GM12865 (cell line): ENCODE data around the gene ZBED2.

ENCODE experiments used
- DNase-seq: peaks from one replicate; pipeline ENCODE4 v3.0.0; 2010; ENCODE audit warnings: low read depth
- H3K4me3 ChIP-seq: 2 replicates; pipeline ENCODE4 v1.5.1; 2011; ENCODE audit warnings: mild to moderate bottlenecking, low read depth, low read length, control low read depth
- CTCF ChIP-seq: IDR thresholded peaks from 2 replicates; pipeline ENCODE4 v1.5.1; 2011; ENCODE audit warnings: low read length, control low read depth, low read depth, inconsistent platforms; ENCODE audit not compliant: insufficient read depth; ENCODE audit errors: missing control alignments

Gene ZBED2

DNA sequence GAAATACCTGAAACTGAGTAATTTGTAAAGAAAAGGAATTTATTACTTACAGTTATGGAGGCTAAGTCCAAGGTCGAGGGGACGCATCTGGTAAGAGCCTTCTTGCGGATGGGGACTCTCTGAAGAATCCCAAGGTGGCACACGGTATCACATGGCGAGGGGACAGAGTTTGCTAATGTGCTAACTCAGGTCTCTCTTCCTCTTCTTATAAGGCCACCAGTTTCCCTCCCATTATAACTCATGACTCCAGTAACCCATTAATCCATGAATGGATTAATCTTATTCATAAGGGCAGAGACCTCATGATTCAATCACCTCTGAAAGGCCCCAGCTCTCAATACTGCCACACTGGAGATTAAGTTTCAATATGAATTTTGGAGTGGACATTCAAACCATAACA is 15.7 kb downstream of the ZBED2 start:
- no peak for DNase-seq
- H3K4me3 ChIP-seq, result no peak overlapping the region
- TF ChIP-seq CTCF, result no peak

DNA sequence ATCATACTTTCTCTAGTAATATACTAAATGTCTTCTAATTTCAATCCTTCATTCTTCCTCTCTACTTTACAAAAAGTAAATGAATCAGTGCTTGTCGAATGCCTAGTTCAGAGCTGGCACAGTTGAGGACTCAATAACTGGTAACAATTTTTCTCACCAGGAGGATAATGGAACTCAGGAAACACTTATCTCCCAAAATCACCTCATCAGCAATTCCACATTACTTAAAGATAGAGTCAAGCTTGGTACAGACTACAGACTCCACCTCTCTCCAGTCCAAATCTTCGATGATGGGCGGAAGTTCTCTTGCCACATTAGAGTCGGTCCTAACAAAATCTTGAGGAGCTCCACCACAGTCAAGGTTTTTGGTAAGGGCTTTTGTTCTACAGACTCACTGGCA is 16.3 kb downstream of the ZBED2 start:
- DNase-seq, result no peak
- TF ChIP-seq CTCF, result no peak
- H3K4me3 ChIP-seq, result no peak overlapping the region

DNA sequence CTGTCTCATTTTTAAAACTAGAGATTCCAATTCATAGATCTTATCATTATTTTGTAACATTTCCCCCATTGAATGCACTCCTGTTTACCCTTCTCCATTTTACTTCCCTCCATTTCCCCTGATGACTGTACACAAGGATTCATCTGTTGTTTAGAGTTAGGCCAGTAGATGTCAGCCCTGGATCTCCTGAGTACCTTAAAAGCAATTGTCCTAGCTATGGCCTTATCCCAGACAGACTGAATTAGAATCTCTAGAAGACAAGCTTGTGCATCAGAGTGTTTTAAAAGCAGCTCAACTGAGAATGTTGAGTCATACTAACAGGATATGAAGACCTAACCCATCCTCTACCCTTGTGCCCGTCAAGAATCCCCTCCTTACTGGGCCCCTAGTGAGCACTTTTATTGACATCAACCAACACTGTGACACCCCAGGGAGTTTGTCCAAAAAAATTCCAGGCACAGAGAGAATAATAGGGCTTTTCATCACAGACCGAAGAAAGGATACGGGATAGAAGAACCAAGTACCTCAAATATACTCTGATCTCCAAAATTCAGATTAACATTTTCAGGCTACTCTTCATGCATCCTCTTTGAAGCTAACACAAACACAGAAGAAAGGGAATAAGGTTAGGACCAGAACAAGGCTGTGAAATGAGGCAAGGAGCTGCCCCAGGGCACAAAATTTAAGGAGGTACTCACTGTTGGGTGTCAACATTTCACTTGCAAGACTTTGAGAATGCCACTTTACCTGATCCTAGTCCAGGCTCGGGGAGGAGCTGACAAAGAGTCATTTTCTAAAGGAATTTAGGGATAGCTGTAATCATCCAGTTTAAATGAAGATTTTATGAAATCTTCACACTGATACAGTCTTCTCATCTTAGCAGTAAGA is 17.1 kb downstream of the ZBED2 start:
- peak; percentile 33 for TF ChIP-seq CTCF
- H3K4me3 ChIP-seq, result no peak overlapping the region
- peak; percentile 52 for DNase-seq

- TF ChIP-seq CTCF, result no peak
- no peak overlapping the region for H3K4me3 ChIP-seq
- DNase-seq, result no peak
Observed at GRCh38 chr3:111577113-111577512, 18.0 kb downstream of the ZBED2 start.

- DNase-seq, result no peak
- H3K4me3 ChIP-seq, result no peak overlapping the region
- TF ChIP-seq CTCF, result no peak
Observed at GRCh38 chr3:111571907-111572460, 23.2 kb downstream of the ZBED2 start.

DNA sequence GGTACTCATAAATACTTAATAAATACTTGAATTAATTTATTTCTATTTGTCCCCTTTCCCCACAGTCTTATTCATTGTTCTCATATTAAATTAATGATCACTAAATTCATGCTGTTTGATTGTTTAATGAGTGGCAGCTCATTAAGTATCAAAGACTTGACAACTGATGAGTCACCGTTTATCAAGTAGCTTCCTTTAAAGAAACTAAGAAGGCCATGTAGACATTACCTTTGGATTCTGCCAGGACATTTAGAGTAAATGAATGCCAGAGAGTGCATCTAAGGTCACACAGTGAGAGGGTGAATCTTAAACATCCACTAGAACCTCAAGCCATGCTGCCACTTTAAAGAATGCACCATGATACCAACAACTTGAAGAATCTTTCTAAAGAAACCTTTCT is 23.9 kb downstream of the ZBED2 start:
- TF ChIP-seq CTCF, result no peak
- no peak for DNase-seq
- H3K4me3 ChIP-seq, result no peak overlapping the region

DNA sequence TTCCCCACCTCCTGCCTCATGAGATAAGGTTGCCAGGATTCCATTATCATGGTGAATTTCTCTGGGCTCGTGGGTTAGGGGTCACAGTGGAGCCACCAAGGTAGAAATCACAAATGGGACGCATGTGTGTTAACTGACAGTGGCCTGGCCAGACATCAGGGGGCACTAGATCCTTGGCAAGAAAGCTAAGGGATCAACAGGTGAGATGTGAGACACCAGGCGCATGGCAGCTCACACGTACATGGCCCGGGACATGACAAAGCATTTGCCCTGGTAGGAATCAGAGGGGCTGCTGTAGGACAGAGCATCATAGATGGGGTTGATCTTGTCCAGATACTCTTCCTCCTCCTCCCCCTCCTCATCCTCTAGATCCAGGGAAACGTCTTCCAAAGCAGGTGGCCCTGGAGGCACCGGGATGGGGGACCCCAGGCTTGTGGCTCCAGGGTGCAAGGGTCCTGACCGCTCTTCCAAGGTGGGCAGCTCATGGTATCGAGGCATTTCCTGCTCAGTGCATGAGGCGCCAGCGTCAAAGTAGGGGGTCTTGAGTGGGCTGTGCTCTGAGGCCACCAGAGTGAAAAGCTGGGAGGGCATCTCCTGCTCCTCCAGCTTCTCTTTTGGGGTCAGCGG is 24.6 kb downstream of the ZBED2 start:
- H3K4me3 ChIP-seq, result no peak overlapping the region
- no peak for DNase-seq
- TF ChIP-seq CTCF, result no peak
